Activated CD4-positive, alpha-beta T cell treated with anti-CD3 and anti-CD28 coated beads, Interleukin-2, amount 50 U/mL, for 48 hours (primary cell): Measurements from ENCODE around the gene GPR137.
"Not testable (repeated sequence)": the region's sequence is repeated elsewhere in the genome, so short reads cannot be mapped to it uniquely, and the experiment has no call there.

Experiments
- DNase-seq, 2 experiments: peaks; one replicate each; pipeline ENCODE4 v3.0.0-alpha.2; 2020

GPR137 gene

GRCh38 chr11:64322925-64323260, 37.2 kb downstream of the GPR137 start:
- DNase-seq = no peak

- DNase-seq = no peak
Measured at GRCh38 chr11:64323373-64323772, 37.7 kb downstream of the GPR137 start.

GRCh38 chr11:64323984-64324383, 38.3 kb downstream of the GPR137 start:
- not testable (repeated sequence) for DNase-seq

GRCh38 chr11:64324692-64325469, 39.2 kb downstream of the GPR137 start:
- DNase-seq = no peak

- no peak for DNase-seq
Measured at GRCh38 chr11:64327375-64327774, 41.7 kb downstream of the GPR137 start.

GRCh38 chr11:64327993-64328392, 42.3 kb downstream of the GPR137 start:
- DNase-seq = no peak

- DNase-seq = no peak
Measured at GRCh38 chr11:64330888-64331287, 45.2 kb downstream of the GPR137 start.

GRCh38 chr11:64331569-64332371, 46.1 kb downstream of the GPR137 start:
- DNase-seq = peak; percentile 83 to 89

GRCh38 chr11:64333556-64333955, 47.9 kb downstream of the GPR137 start:
- DNase-seq = no peak

- peak; percentile 43 to 62 for DNase-seq
Measured at GRCh38 chr11:64334764-64335735, 49.4 kb downstream of the GPR137 start.

GRCh38 chr11:64337538-64338249, 52.0 kb downstream of the GPR137 start:
- no peak for DNase-seq

GRCh38 chr11:64338716-64339115, 53.1 kb downstream of the GPR137 start:
- DNase-seq = no peak
